ENCODE measurements around the gene EHMT1.

Gene EHMT1

GRCh38 chr9:137618105-137619067 lies at the start of gene EHMT1:
TSS of gene EHMT1 (plus strand) at chr9:137619005. CDS start at chr9:137619029, 24 bp downstream.
- DNase-seq, result no peak

- DNase-seq, result no peak
Measured at GRCh38 chr9:137569609-137570203, 49.1 kb upstream of the EHMT1 start.

- DNase-seq, result no peak
Measured at GRCh38 chr9:137570566-137570965, 48.2 kb upstream of the EHMT1 start.

GRCh38 chr9:137574192-137574591 lies 44.6 kb upstream of the EHMT1 start:
- DNase-seq, result no peak

- no peak for DNase-seq
Measured at GRCh38 chr9:137575364-137575715, 43.5 kb upstream of the EHMT1 start.

GRCh38 chr9:137575716-137576411 lies 42.9 kb upstream of the EHMT1 start:
- no peak for DNase-seq

GRCh38 chr9:137578518-137579258 lies 40.1 kb upstream of the EHMT1 start, which contains the start of gene DPH7:
TSS of gene DPH7 (minus strand) at chr9:137578925. CDS start at chr9:137578777, 148 bp downstream.
- DNase-seq, result peak in 1 of 2 experiments; percentile 78

- no peak for DNase-seq
Measured at GRCh38 chr9:137579259-137579604, 39.6 kb upstream of the EHMT1 start.

GRCh38 chr9:137580209-137580953 lies 38.4 kb upstream of the EHMT1 start:
- no peak for DNase-seq

- no peak for DNase-seq
Measured at GRCh38 chr9:137580954-137581322, 37.9 kb upstream of the EHMT1 start.

- no peak for DNase-seq
Measured at GRCh38 chr9:137581361-137582285, 37.2 kb upstream of the EHMT1 start.

GRCh38 chr9:137582286-137582860 lies 36.4 kb upstream of the EHMT1 start:
- DNase-seq, result no peak

- DNase-seq, result no peak
Measured at GRCh38 chr9:137583347-137583746, 35.5 kb upstream of the EHMT1 start.

GRCh38 chr9:137583957-137584356 lies 34.8 kb upstream of the EHMT1 start:
- DNase-seq, result no peak

- no peak for DNase-seq
Measured at GRCh38 chr9:137586854-137587253, 32.0 kb upstream of the EHMT1 start.

- DNase-seq, result no peak
Measured at GRCh38 chr9:137588311-137588710, 30.5 kb upstream of the EHMT1 start.

- no peak for DNase-seq
Measured at GRCh38 chr9:137588891-137589290, 29.9 kb upstream of the EHMT1 start.

- DNase-seq, result no peak
Measured at GRCh38 chr9:137589441-137590122, 29.2 kb upstream of the EHMT1 start.

GRCh38 chr9:137590123-137590468 lies 28.7 kb upstream of the EHMT1 start:
- DNase-seq, result no peak

All from cerebellar nuclear complex (tissue), 1 donor.